GM19324 (cell line): ENCODE results near the gene CNTNAP1.

Experiments
- ATAC-seq: cut with Tn5 transposase; IDR thresholded peaks from one replicate; pipeline ENCODE4 v1.9.1; 2021; ENCODE audit warnings: mild to moderate bottlenecking, moderate library complexity; ENCODE audit not compliant: unreplicated experiment, low FRiP score

Gene CNTNAP1

DNA sequence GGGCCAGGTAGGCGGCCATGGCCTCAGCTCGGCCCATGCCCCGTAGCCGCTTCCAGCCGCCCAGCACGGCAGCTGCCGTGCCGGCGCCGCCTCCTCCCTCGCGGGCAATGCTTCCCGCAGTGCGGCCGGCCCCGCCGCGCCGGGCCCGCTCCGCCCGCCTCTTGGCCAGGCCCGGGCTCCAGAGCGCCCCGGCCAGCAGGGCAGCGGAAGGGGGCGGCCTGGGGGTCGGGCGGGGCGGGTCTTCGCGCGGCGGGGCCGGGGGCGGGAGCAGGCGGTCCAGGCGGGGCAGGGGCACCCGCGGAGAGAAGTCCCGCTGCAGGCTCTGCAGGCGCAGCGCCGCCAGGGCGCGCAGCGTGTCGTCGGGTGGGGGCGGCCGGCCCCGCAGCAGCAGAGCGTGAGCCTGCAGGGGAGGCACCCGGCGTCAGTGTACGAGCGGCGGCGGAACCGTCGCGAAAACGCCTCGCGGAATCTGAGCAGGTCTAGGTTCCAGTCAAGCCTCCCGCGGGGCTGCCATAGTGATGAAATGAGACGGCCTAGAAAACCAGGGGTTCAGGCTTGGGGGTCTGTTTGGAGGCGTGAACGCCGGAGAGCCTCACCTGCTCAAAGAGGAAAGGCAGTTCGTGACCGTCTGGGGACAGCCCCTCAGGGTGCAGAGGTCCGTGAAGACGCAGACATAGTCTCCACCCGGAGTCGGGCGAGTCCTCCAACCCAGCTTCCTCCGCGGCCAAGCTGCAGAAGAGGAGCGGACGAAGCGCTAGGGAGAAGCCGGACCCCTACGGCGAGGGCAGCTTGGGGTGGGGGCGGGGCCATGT lies 12.1 kb upstream of the CNTNAP1 start:
- ATAC-seq = no peak

DNA sequence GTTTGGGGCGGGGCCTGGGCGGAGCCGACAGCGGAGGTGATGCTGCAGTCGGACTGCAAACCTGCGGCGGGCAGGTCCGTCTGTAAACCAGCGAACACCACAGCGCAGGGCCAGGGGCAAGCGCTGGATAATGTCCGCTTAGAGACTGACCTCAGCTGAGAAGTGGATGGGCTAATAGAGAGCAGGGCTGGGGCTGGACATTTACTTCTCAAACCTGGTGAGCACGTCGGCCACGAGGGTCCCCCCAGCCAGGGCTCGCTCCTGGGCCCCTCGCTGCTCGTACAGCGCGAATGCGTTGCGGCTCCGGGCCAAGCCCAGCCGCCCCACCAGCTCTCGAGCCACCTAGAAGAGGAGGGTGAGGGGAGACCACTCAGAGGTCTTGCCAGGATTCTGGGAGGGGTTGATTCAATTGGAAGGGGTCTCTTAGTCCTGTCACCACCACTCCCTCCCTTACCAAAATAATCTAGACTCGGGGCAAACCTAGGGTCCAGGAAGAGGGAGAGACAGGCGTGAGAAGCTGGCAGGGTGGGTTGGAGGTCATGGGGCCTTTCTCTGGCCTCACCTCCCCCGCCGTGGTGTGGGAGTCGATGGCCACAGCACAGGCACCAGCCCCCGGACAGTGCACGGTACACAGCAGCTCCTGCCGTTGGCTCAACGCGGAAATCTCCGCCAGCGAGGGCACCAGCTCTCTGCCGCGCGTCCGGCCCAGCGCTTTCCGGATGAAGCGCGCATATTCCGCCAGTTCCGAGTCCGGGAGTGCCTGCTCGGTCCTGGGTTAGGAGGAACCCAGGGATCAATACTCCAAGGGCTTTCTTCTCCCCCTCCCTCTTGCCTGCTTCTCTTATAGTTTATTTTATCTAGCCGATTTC lies 11.3 kb upstream of the CNTNAP1 start:
- no peak for ATAC-seq

DNA sequence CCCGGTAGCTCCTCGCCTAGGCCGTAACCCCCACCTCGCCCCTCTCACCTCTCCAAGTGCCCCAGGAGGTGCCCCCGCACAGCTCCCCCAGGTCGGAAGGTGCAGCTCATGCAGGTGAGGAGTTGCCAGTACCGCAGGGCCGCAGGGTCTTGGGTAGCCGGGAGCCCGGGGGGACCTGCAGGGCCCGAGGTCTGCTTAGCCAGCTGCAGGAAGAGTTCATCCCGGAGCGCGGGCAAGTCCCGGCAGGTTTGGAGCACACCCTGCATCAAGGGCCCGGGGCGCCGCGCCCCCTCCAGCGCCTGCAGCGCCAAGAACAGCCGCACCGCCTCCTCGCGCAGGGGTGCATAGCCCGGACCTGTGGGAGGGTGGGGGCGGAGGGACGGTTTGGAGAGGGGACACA lies 10.3 kb upstream of the CNTNAP1 start:
- ATAC-seq = no peak

DNA sequence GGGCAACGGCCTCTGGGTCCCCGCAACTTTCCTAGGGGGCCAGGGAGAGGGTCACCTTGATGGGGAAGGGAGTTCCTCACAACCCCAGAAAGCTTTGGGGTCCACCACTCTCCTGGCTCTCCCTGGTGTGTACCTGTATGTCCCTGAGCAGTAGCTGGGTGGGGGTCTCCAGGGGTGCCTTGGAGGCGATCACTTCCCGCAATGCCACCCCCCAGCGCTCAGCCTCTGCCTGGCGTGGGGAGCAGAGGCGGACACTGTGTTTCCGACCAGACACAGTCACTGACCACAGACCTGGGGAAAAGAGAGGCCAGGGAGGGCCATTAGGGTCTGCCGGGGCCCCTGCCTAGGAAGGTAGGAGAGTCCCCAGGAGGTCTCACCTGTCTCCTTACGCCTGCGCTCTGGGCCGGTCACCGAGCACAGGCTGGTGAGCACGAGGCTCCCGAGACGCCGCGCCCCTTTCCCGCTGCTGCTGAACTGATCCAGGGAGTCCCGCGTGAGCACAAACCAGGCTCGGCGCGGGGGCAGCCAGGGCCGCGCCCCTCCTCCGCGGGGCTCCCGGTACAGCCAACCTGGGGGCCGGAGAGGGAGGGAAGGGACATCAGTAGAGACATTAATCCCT lies 9.0 kb upstream of the CNTNAP1 start:
- ATAC-seq = no peak

DNA sequence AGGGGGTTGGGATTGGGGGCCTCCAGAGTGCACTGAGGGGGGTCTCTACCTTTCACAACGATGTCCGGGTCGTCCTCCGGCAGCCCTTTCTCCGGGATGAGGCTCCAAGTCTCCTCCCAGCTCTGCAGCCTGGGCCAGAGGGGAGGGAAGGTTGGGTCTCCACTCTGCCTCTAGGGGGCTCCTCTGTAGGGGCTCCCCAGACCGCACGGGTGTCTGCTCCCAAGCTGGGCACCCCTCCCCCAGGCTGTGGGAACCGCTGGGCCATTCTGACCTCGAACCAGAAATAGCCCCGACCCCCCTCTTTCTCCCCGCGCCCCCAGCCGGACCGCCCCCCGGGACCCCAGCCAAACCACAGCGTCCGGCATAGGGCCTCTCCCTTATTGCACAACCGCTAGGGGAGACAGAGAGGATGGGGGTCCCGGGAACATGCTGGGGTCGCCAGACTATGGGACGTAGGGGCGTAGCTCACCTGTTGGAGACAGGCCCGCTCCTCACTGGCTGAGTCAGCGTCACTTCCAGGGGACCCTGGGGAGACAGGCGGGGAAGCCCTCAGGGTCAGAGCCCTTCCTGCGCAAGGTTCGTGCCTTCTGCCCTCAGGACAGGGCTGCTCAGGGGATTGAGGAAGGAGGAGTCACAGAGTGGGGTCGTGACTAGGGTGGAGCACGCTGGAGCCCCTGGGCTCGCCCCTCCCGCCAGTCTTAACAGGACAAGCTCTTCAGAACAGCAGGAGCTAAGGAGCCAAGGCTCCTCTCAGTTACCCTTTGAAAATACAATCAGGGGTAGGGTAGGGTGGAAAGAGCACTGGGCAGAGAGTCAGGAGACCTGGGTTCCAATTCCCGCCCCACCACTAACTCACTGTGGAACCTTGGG lies 8.2 kb upstream of the CNTNAP1 start:
- no peak for ATAC-seq

DNA sequence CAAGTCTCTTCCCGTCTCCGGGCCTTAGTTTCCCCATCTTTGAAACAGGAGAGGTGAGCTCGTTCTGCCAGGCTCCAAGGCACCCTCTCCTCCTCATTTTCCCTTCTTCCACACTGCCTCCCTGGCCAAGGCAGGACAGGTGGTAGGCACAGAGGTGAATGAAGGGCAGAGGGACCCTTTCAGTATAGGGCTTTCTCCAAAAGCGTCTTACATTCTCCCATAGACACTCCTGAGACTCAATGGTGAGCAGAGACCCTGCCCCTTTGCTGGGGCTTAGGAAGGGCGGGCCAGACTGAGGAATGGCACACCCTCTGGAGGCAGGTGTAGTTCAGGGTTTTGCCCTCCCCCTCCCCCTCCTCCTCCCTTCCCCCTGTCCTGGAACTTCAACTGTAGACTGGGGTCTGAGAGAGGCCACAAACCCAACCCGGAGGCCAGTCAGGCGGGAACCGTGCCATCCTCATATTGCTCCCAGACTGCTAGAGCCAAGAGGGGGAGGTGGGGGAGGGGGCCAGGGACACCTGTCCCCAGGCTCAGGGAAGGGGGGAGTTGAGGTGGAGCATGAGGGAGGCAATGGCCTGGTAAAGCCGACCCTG lies 7.5 kb upstream of the CNTNAP1 start:
- ATAC-seq = no peak

DNA sequence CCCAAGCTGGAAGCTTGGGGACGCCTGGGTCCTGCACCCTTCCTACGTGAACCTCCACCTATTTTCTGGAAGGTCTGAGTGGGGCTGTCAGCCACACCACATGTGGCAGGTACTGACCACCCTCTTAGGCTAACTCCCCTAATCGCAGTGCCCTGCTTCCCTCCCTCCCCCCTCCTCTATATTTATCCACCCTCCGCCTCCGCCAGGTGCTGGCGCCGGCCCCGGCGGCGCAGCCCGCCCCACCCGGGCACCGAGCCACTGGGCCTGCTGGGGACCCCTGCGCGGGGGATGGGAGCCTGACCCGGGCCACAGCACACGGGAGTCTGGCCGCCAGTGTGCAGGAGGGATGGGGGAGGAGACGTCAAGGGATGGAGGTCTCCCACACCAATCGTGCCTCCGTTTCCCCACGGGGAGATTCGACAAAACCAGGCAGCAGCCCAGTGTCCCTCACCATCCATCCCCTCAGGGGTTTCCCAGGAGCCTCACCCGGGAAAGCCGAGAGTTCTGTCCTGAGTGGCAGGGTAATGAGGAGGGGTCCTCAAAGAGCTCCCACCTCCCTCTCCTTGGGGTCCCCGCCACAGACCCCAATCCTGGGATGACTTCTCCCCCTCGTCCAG lies 6.9 kb upstream of the CNTNAP1 start:
- no peak for ATAC-seq

DNA sequence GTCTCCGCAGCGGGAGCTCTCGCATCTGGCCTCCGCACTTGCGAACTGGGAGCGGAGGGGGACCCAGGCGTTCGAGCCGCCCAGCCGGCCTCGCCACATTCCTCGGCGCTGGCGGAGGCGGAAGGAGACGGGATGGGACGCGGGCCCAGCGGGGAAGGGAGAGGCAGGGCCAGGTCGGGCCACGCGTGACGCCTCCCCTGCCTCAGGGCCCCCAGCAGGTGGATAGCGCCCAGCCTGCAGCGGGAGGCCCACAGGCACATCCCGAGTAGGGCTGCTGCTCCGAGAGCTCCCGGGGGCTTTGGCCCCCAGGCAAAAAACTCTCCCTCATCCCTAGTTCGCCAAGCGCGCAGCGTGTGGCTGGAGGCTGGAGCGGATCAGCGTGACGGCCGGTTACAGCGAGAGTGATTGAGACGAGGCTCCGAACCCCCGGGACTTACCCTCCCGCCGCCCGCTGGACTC lies 6.3 kb upstream of the CNTNAP1 start:
- ATAC-seq = no peak

DNA sequence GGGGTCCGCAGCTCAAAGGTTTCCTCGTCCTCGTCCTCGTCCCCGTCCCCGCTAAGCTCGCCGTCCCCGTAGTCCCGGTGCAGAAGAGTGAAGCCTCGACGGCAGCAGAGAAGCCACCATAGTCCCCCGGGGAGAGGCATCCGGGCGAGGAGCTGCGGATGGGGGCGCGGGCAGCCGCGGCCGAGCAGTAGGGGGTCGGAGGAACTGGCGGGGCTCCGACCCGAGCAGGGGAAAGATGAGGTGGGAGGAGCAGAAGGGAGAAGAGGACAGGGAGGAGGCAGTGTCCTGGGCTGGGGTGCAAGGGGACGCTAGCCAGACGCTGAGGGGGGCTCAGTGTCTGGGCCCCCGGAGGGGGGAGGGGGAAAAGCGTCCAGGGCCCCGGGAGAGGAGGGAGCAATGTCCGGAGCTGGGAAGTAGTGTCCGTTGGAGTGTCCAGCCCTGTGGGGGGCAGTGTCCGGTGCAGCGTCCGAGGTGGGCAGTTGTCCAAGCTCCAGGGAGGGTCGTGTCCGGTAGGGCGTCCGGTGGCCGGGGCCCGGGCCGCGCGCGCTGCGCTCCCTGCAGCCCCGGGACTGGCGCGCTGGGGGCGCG lies 5.8 kb upstream of the CNTNAP1 start, which contains the start of gene PLEKHH3:
Gene PLEKHH3, minus strand, starts transcription at position 571 of the 588 bp plus-strand sequence. Its CDS starts 431 bp downstream, at position 140.
- peak; percentile 1 for ATAC-seq

DNA sequence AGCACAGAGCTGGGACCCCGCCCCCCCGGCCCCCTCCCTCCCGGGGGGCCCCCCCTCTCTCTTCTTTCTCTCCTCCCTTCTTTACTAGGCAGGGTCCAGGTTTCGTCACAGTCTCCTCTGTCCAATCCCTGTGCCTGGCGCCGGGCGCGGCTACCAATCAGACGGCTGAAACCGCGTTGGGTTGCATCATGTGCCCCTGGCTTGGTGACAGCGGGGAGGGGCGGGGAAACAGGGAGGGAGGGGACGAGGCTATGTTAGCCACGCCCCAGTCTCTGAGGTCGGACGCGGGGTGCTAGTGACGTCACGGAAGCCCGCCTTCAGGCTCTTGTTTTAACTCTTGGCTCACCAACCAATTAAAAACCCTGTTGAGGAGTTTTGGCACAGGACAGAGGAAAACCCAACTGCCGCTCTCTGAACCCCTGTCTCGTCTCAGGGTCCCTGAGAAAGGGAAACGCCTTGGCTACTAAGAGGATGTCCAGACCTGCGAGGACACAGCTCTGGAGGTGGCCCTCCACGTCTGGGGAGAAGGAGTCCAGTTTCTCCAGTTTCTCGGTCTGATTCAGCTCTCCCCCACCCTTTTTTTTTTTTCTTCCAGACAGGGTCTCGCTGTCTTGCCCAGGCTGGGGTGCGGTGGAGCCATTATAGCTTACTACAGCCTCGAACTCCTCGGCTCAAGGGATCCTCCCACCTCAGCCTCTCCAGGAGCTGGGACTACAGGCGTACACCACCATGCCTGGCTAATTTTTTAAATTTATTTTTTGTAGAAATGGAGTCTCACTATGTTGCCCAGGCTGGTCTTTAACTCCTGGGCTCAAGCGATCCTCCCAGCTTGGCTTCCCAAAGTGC lies 5.1 kb upstream of the CNTNAP1 start:
- peak; percentile 77 for ATAC-seq

DNA sequence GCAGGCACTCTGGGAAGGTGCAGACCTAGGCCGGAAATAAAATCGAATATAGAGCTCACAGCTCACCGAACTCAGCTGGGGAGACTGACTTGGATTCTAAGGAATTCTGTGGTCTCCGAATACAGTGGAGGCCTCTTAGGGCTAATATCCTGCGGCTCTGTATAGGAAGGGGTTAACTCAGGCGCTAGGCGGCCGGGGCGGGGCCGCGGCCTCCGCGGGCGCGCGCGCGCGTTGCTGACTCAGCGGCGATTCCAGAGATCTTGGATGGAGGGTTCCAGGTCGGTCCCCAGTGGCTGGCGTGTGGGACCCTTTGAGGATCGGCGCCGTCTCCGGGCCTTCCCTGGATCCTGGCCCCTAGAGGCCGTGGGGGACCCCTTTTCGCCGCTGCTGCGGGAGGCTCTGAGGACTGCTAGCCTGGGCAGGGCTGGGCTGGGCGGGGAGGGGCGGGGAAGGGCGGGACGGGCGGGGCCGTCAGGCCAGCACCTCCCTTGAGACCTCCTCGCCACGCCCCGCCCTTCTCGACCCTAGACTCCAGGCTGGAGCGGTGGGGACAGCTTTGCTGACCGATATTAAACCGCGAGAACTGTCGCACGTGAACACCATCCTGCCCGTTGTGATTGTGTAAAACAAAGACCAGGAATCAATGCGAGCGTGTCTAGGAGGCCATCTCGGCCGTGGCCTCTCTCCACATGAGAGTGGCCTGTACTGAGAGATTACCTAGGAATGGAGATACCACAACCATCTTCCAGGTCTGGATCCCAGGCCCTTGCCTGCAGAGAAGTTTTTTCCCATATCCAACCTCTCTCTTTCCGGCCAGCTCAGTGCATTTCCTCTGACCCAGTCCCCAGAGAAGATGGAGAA lies 4.2 kb upstream of the CNTNAP1 start:
- ATAC-seq = peak; percentile 33

DNA sequence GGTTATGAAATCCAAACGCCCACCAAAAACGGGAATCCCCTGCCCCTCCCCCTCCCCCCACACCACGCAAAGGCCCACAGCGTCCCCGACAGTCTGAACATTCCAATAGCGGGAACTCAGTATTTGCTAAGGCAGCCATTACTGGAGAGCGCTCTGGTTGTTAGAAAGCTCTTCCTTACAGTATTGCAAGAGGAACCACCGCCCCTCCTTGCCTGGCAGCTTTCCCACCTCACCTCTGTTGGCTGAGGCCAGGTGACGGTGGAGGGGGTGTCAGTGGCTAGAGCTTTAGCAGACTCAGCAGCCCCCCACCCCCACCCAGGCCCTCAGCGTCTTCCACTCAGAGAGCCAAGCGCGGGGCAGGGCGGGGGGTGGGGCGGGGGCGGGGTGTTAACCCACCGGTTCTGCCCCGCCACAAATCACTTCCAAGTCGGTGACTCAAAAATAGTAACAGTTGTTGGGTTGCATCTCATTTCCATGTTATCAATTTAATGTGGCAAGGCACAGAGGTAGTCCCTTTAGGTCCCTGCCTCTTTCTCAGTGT lies 3.3 kb upstream of the CNTNAP1 start:
- no peak for ATAC-seq

DNA sequence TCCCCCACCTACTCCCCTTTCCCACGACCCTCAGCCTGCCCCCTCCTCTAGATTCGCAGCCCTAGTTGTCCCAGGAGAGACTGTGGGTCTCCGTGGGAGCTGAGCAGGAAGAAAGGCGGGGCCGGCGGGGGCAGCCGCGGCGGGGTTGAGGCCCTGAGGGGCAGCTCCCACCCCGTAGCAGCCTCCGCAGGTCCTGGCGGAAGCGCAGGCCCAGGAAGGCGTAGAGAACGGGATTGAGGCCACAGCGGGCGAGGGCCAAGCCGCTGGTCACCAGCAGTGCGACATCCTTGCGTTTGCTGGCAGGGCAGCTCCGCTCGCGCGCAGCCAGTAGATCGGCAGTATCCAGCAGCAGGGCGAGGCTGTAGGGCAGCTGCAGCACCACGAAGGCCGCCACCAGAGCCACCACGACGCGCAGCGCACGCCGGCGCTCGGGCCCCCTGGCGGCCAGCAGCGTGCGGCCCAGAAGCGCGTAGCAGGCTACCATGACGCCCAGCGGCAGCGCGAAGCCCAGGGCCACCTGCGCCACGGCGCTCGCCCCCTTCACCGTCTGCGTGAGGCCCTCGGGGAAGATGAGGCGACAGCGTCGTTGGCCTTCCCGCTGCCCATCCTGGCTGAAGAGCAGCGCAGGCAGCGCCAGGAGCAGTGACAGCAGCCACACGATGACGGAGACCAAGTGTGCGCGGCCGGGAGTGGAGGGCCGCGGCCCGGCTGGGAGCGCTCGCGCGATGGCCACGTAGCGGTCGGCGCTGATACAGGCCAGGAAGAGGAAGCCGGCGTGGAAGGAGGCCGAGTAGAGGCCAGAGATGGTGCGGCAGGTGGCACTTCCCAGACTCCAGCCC lies 2.6 kb upstream of the CNTNAP1 start:
- no peak for ATAC-seq

DNA sequence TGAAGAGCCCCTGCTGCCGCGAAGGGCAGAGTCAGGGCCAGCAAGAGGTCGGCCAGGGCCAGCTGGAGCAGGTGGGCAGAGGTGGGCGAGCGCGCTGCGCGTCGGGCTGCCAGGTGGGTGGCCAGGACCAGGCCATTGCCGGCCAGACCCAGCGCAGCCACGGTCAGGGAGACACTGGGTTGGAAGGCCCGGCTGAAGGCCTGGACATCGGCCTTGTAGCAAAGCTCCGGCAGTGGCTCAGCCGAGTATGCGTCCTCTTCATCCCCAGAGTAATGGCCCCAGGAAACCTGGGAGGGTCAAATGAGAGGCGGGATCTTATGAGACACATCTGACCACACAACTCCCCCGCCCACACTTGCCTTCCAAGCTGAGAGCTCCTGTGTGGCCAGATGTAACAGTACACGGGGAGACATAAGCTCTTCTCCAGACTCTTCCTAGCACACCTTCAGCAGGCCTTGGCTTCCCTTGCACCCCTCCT lies 2.0 kb upstream of the CNTNAP1 start:
- ATAC-seq = no peak

DNA sequence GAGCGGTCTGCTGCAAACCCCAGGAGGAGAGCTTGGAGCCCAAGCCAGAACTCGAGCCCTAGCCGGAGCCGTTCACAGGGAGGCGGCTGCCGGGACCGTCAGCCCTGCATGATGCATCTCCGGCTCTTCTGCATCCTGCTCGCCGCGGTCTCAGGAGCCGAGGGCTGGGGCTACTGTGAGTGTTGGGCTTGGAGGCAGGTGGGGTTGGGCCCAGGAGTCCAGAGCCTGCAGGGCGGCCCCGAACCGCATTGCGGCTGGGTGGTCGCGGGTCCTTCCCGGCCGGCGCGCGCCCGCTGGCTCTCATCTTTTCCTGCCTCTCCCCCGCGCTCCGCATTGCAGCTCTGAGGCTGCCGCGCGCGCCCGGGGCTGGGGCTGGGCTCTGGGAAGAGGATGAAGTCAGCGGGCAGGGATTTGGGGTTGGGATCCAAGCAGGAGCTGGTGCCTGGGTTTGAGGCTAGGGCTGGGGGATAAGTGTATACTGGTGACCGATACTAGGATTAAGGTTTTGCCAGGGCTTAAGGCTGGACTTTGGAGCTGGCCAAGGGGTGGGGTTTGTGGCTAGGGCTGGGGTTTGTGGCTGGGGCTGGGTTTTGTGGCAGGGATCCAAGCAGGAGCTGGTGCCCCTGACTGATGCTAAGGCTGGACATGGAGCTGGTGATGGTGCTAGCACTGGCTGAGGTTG lies 532 bp downstream of the CNTNAP1 start:
- no peak for ATAC-seq
